Motor neuron (in vitro differentiated cells): ENCODE data around the gene ERF. TPM values are rescaled to one million over a fixed set of nuclear protein-coding genes. Genes with fewer than 3 reads are reported as not detected.

ENCODE experiments used
- ATAC-seq, 8 experiments: fragments of 200-7000 bp; cut with Tn5 transposase; replicated peaks in 6 of 8; 2 replicates each; pipeline ENCODE4 v1.8.0; 2021; ENCODE audit warnings: mild to moderate bottlenecking in 8 of 8, moderate library complexity in 8 of 8
- H3K27ac ChIP-seq, 2 donors: fragments of 250-450 bp; sonication (Bioruptor Pico); 2 replicates each; pipeline ENCODE4 v1.9.0; 2021; ENCODE audit warnings: antibody characterized with exemption in 2 of 2, mild to moderate bottlenecking in 2 of 2, moderate library complexity in 1 of 2
- H3K4me1 ChIP-seq, 2 donors: fragments of 250-450 bp; sonication (Bioruptor Pico); replicated peaks in 1 of 2; 2 replicates each; pipeline ENCODE4 v1.6.1; 2021; ENCODE audit warnings: antibody characterized with exemption in 2 of 2, mild to moderate bottlenecking in 2 of 2, moderate library complexity in 1 of 2
- H3K4me3 ChIP-seq, 5 donors: fragments of 250-450 bp; sonication (Bioruptor Pico); 2 replicates each; pipeline ENCODE4 v1.9.0; 2021; ENCODE audit warnings: antibody characterized with exemption in 5 of 5, mild to moderate bottlenecking in 5 of 5, moderate library complexity in 4 of 5
- WGBS, 10 experiments: fragments of 450-650 bp; shearing (Covaris generic); methylation state at CpG; one replicate each; pipeline ENCODE4 v1.0.0; 2022; 5-methylcytosine and 5-hydroxymethylcytosine counted together
- in situ Hi-C, 9 experiments: fragments of 400-800 bp; cut with MboI; loops; one replicate each; pipeline ENCODE4 v1.15.0; 2021; ENCODE audit warnings: low sequenced_read_pairs in 9 of 9, low pct_unique_long_range_greater_than_20kb in 2 of 9; ENCODE audit not compliant: unreplicated experiment in 9 of 9
- total RNA-seq, 8 experiments: library from RNA; unstranded; fragments of 300-600 nt; gene quantifications; 2 replicates each; pipeline versions ENCODE4 v1.2.3 to v1.2.4, GENCODE V29; 2022

ERF gene
- total RNA-seq, 8 experiments from 2014 or later, result 8.4 to 55.4 (median 17.4) TPM

- in situ Hi-C loops, result loop anchor here in 1 of 9 experiments (10.0 kb wide), 1 partner anchor 74 kb away; no protein-coding TSS in a partner anchor
- ATAC-seq, result peak in 5 of 8 experiments; percentile 17 to 56 (median 32)
- Histone ChIP-seq H3K4me1 (no peaks in the 10 kb centered on the region), H3K27ac (no peak overlapping the region), H3K4me3 (no peak overlapping the region)
- 40 to 69% (median 63%) methylated on average over 1 to 3 of the region's 7 CpGs; no CpG with 5 or more reads in 6 of the 10 experiments for WGBS, 10 experiments
Measured at GRCh38 chr19:42198676-42199439, 56.1 kb downstream of the ERF start.

Other genes with a start within 250 kb of the ERF start
- 10 to 100 TPM in 3 of 8 experiments, 1 to 10 TPM in 3, under 1 TPM in 2; 0.41 to 19.5 (median 6.1) TPM for gene GRIK5, start 184.9 kb downstream of the ERF start, total RNA-seq
- 10 to 100 TPM in 6 of 8 experiments, 1 to 10 TPM in 2; 7.4 to 17.4 (median 11.6) TPM for gene ZNF574, start 179.0 kb downstream of the ERF start, total RNA-seq
- 10 to 100 TPM in 4 of 8 experiments, 1 to 10 TPM in 2, under 1 TPM in 2; 0.54 to 30.6 (median 7.7) TPM for gene POU2F2, start 122.7 kb downstream of the ERF start, total RNA-seq
- 10 to 100 TPM; 17.9 to 35.9 (median 24.7) TPM for gene DEDD2, start 37.5 kb downstream of the ERF start, total RNA-seq
- 10 to 100 TPM in 2 of 8 experiments, 1 to 10 TPM in 6; 5.1 to 14.1 (median 8.0) TPM for gene ZNF526, start 34.8 kb downstream of the ERF start, total RNA-seq
- gene GSK3A, start 12.5 kb downstream of the ERF start, total RNA-seq, result 10 to 100 TPM; 17.7 to 30.0 (median 26.5) TPM
- gene CIC, start 14.1 kb upstream of the ERF start, total RNA-seq, result 10 to 100 TPM; 15.8 to 59.1 (median 27.9) TPM
- gene PRR19, start 47.0 kb upstream of the ERF start, total RNA-seq, result 1 to 10 TPM in 6 of 8 experiments, under 1 TPM in 2; 0.92 to 2.6 (median 1.1) TPM
- gene PAFAH1B3, start 47.5 kb upstream of the ERF start, total RNA-seq, result 100 to 1,000 TPM in 4 of 8 experiments, 10 to 100 TPM in 4; 19.2 to 230 (median 114) TPM
- 10 to 100 TPM in 2 of 8 experiments, 1 to 10 TPM in 4, under 1 TPM in 1, not detected in 1; 0.42 to 18.5 (median 5.9) TPM for gene TMEM145, start 58.2 kb upstream of the ERF start, total RNA-seq
- 10 to 100 TPM in 7 of 8 experiments, 1 to 10 TPM in 1; 9.8 to 72.2 (median 28.7) TPM for gene MEGF8, start 70.5 kb upstream of the ERF start, total RNA-seq
- gene CNFN, start 135.2 kb upstream of the ERF start, total RNA-seq, result 1 to 10 TPM in 3 of 8 experiments, under 1 TPM in 3, not detected in 2; 0.76 to 4.6 (median 1.1) TPM
- 10 to 100 TPM in 3 of 8 experiments, 1 to 10 TPM in 5; 4.2 to 13.5 (median 7.2) TPM for gene LIPE, start 172.3 kb upstream of the ERF start, total RNA-seq
- under 1 TPM in 5 of 8 experiments, not detected in 3; 0.11 to 0.57 (median 0.36) TPM for gene CXCL17, start 187.8 kb upstream of the ERF start, total RNA-seq